OCI-LY7 (cell line): ENCODE results near the gene AATF. TPM values are rescaled to one million over a fixed set of nuclear protein-coding genes. Genes with fewer than 3 reads are reported as not detected.

ENCODE experiments used
- BruUV-seq: library from RNA; stranded (reverse); fragments of 400-500 nt; replicated peaks from 2 replicates; lab custom pipeline; 2021; lab: Mats Ljungman, UMichigan
- CTCF ChIA-PET: fragments of 300-600 bp; sonication (Branson Sonifier 250); formaldehyde crosslinking; loops from one replicate; lab custom pipeline; 2022; ENCODE audit warnings: antibody characterized with exemption; ENCODE audit not compliant: unreplicated experiment; lab: Charles Lee
- POLR2A ChIA-PET: fragments of 300-600 bp; sonication (Branson Sonifier 250); formaldehyde crosslinking; loops from one replicate; lab custom pipeline; 2022; ENCODE audit warnings: antibody characterized with exemption; lab: Charles Lee
- DNase-seq: peaks from one replicate; pipeline ENCODE4 v3.0.0-alpha.2; 2015; ENCODE audit warnings: low spot score
- H2AFZ ChIP-seq: fragments of 200-600 bp; sonication (generic), shearing (Covaris generic); 2 replicates; pipeline ENCODE4 v1.6.1; 2014; ENCODE audit warnings: mild to moderate bottlenecking, antibody characterized with exemption, low read length, moderate library complexity
- H3K27ac ChIP-seq: fragments of 200-600 bp; sonication (generic); 2 replicates; pipeline ENCODE4 v1.5.1; 2014; ENCODE audit warnings: mixed run types, low read depth, mild to moderate bottlenecking, moderate library complexity, low read length, inconsistent platforms; ENCODE audit not compliant: poor library complexity, severe bottlenecking
- H3K36me3 ChIP-seq: fragments of 200-600 bp; sonication (generic); 2 replicates; pipeline ENCODE4 v1.6.1; 2014; ENCODE audit warnings: mild to moderate bottlenecking, antibody characterized with exemption, low read length, moderate library complexity, mixed read lengths; ENCODE audit not compliant: insufficient read depth
- H3K4me1 ChIP-seq: fragments of 200-600 bp; sonication (generic); 2 replicates; pipeline ENCODE4 v1.5.1; 2014; ENCODE audit warnings: mild to moderate bottlenecking, low read length; ENCODE audit not compliant: insufficient read depth, poor library complexity, severe bottlenecking
- H3K4me2 ChIP-seq: fragments of 200-600 bp; sonication (generic); 2 replicates; pipeline ENCODE4 v1.6.1; 2014; ENCODE audit warnings: mild to moderate bottlenecking, low read length
- H3K4me3 ChIP-seq: fragments of 200-600 bp; sonication (generic); 2 replicates; pipeline ENCODE4 v1.5.1; 2014; ENCODE audit warnings: mild to moderate bottlenecking, low read depth, low read length; ENCODE audit not compliant: poor library complexity, severe bottlenecking
- H3K79me2 ChIP-seq: fragments of 200-600 bp; sonication (generic); 2 replicates; pipeline ENCODE4 v1.6.1; 2016; ENCODE audit warnings: low read depth, mild to moderate bottlenecking, low read length, moderate library complexity, mixed read lengths; ENCODE audit not compliant: insufficient read depth
- H3K9me2 ChIP-seq: fragments of 200-600 bp; sonication (generic); 2 replicates; pipeline ENCODE4 v1.6.1; 2016; ENCODE audit warnings: mild to moderate bottlenecking, low read length, mixed read lengths; ENCODE audit not compliant: insufficient read depth
- H3K9me3 ChIP-seq: fragments of 200-600 bp; sonication (generic); 2 replicates; pipeline ENCODE4 v1.6.1; 2014; ENCODE audit warnings: mild to moderate bottlenecking, mixed run types, low read length, mixed read lengths
- H4K20me1 ChIP-seq: fragments of 200-600 bp; sonication (generic); 2 replicates; pipeline ENCODE4 v1.6.1; 2014; ENCODE audit warnings: mild to moderate bottlenecking, antibody characterized with exemption, low read length, moderate library complexity, mixed read lengths; ENCODE audit not compliant: insufficient read depth
- CTCF ChIP-seq: fragments of 200-600 bp; sonication (generic); conservative IDR thresholded peaks from 2 replicates; pipeline ENCODE4 v1.5.1; 2014; ENCODE audit warnings: mild to moderate bottlenecking, antibody characterized with exemption, low read length, moderate library complexity, mixed read lengths
- EZH2phosphoT487 ChIP-seq: fragments of 200-600 bp; sonication (generic); IDR thresholded peaks from 2 replicates; pipeline ENCODE4 v1.6.1; 2018; ENCODE audit warnings: low read depth, borderline replicate concordance, mild to moderate bottlenecking, mixed run types, antibody characterized with exemption, low read length, moderate library complexity, mixed read lengths
- intact Hi-C: fragments of 100-400 bp; cut with micrococcal nuclease; formaldehyde crosslinking; loops from one replicate; pipeline ENCODE4 v1.10.0; 2022; ENCODE audit not compliant: unreplicated experiment
- total RNA-seq, 2 experiments: library from RNA; depleted of rRNA in 1 of 2; stranded (reverse); fragments of >200 nt in 1 of 2; shearing (Covaris generic) in 1 of 2; gene quantifications; 2 replicates each; pipeline ENCODE4 v1.2.3, GENCODE V29; 2014 to 2022

AATF gene
- total RNA-seq, 2 experiments from 2014 or later, result 83.5 to 94.3 TPM

GRCh38 chr17:37017404-37017803 is 68.7 kb downstream of the AATF start:
- intact Hi-C loops, result no loop called here
- DNase-seq, result no peak
- H2AFZ ChIP-seq, result no peak overlapping the region
- BruUV-seq, result no TSS peak
- H3K4me1 ChIP-seq, result no peaks in the 10 kb centered on the region
- no peak overlapping the region for H3K4me2 ChIP-seq
- 0 out of 2 replicates have a peak, but pooled peaks cover 3% of the 10 kb centered on the region for H4K20me1 ChIP-seq
- H3K27ac ChIP-seq, result no peak overlapping the region
- H3K4me3 ChIP-seq, result no peak overlapping the region
- ChIA-PET CTCF (no interaction called here), POLR2A (interaction anchor here (0.8 kb wide), 1 partner anchor 9 kb away, joined by 3 read pairs; no protein-coding TSS in a partner anchor)
- peaks cover 45% of the 10 kb centered on the region for H3K36me3 ChIP-seq
- H3K79me2 ChIP-seq, result no peaks in the 10 kb centered on the region; the same call in 1 of the 2 replicates
- no peak for TF ChIP-seq EZH2phosphoT487
- TF ChIP-seq CTCF, result no peak
- H3K9me2 ChIP-seq, result no peaks in the 10 kb centered on the region
- no peaks in the 10 kb centered on the region for H3K9me3 ChIP-seq

DNA sequence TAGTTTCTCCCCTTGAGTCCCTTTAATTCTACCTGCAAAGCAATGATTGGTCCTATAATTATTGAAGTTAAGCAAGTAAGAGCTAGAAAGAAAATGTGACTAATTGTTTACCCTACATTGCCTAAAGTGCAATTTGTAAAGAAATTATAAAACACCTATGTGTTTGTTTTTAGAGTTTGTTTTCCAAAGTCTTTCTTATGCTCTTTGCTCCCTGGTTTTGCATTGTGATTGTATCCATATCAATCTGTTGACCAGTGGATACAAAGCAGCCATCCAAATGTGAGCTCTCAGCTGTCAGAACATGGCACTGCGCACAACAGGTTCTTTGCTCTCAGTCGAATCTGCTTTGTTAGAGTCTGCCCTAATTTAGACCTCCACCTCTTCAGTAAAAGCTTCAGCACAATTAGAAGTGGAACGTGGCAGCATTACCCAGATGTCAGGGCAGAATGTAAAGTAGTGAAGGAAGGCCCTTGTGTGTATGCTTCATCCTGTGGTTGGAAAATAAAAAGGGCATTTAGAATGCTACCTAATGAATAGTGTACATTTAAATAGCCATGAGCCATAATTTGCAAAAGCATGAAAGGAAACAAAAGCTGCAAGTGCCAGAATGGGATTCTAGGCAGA is 70.5 kb downstream of the AATF start:
- no peak overlapping the region for H3K4me3 ChIP-seq
- POLR2A ChIA-PET, result interaction anchor here (0.9 kb wide), 2 partner anchors 16 to 205 kb away, joined by 3 to 15 read pairs; no protein-coding TSS in a partner anchor
- H2AFZ ChIP-seq, result no peak overlapping the region
- no peak for DNase-seq
- H3K36me3 ChIP-seq, result peaks cover 55% of the 10 kb centered on the region
- H3K27ac ChIP-seq, result no peak overlapping the region
- H3K4me1 ChIP-seq, result no peaks in the 10 kb centered on the region
- no peak for TF ChIP-seq CTCF
- no peak for TF ChIP-seq EZH2phosphoT487
- no peaks in the 10 kb centered on the region; the same call in 1 of the 2 replicates for H3K79me2 ChIP-seq
- no TSS peak for BruUV-seq
- H3K4me2 ChIP-seq, result no peak overlapping the region
- CTCF ChIA-PET, result no interaction called here
- H3K9me2 ChIP-seq, result no peaks in the 10 kb centered on the region
- H3K9me3 ChIP-seq, result no peaks in the 10 kb centered on the region
- H4K20me1 ChIP-seq, result 0 out of 2 replicates have a peak, but pooled peaks cover 3% of the 10 kb centered on the region
- intact Hi-C loops, result no loop called here

GRCh38 chr17:37019741-37020129 is 71.0 kb downstream of the AATF start:
- 0 out of 2 replicates have a peak, but pooled peaks cover 3% of the 10 kb centered on the region for H4K20me1 ChIP-seq
- no peaks in the 10 kb centered on the region; the same call in 1 of the 2 replicates for H3K79me2 ChIP-seq
- ChIA-PET CTCF (no interaction called here), POLR2A (interaction anchor here (0.9 kb wide), 1 partner anchor 205 kb away, joined by 3 read pairs; no protein-coding TSS in a partner anchor)
- intact Hi-C loops, result no loop called here
- no peak overlapping the region for H3K4me3 ChIP-seq
- peaks cover 58% of the 10 kb centered on the region for H3K36me3 ChIP-seq
- no peak overlapping the region for H3K4me2 ChIP-seq
- no peak overlapping the region for H2AFZ ChIP-seq
- TF ChIP-seq CTCF (no peak), EZH2phosphoT487 (no peak)
- no peaks in the 10 kb centered on the region for H3K4me1 ChIP-seq
- no TSS peak for BruUV-seq
- DNase-seq, result no peak
- H3K9me2 ChIP-seq, result no peaks in the 10 kb centered on the region
- H3K27ac ChIP-seq, result no peak overlapping the region
- no peaks in the 10 kb centered on the region for H3K9me3 ChIP-seq
